HEK293T (cell line): ENCODE data around the gene CHMP6.

Source experiments
- CTCF ChIA-PET: fragments of 350-600 bp; formaldehyde crosslinking; extraction: SDS; loops from one replicate; lab custom pipeline; 2021; ENCODE audit warnings: antibody characterized with exemption, inconsistent platforms; lab: Yijun Ruan, JAX
- POLR2A ChIA-PET: fragments of 350-600 bp; formaldehyde crosslinking; extraction: SDS; loops from one replicate; lab custom pipeline; 2020; ENCODE audit warnings: antibody characterized with exemption, inconsistent platforms; lab: Yijun Ruan, JAX
- DNase-seq: peaks from one replicate; pipeline ENCODE4 v3.0.0; 2012; ENCODE audit warnings: mixed read lengths; ENCODE audit errors: extremely low spot score
- ARNT ChIP-seq: fragments of 450-650 bp; IDR thresholded peaks from 2 replicates; pipeline ENCODE4 v1.6.1; 2017; ENCODE audit warnings: mild to moderate bottlenecking
- BHLHE40 ChIP-seq: fragments of 450-650 bp; IDR thresholded peaks from 2 replicates; pipeline ENCODE4 v1.6.1; 2016; ENCODE audit warnings: mild to moderate bottlenecking, moderate library complexity, borderline replicate concordance
- CTBP1 ChIP-seq: fragments of 450-650 bp; IDR thresholded peaks from 2 replicates; pipeline ENCODE4 v1.6.1; 2016; ENCODE audit warnings: borderline replicate concordance
- ELF4 ChIP-seq: fragments of 450-650 bp; IDR thresholded peaks from 2 replicates; pipeline ENCODE4 v1.6.1; 2017; ENCODE audit warnings: antibody characterized with exemption
- FOXA1 ChIP-seq: fragments of 450-650 bp; IDR thresholded peaks from 2 replicates; pipeline ENCODE4 v1.6.1; 2016; ENCODE audit warnings: mild to moderate bottlenecking
- FOXK2 ChIP-seq: fragments of 450-650 bp; IDR thresholded peaks from 2 replicates; pipeline ENCODE4 v1.6.1; 2016; ENCODE audit warnings: mild to moderate bottlenecking
- FOXM1 ChIP-seq: fragments of 450-650 bp; IDR thresholded peaks from 2 replicates; pipeline ENCODE4 v1.6.1; 2017; ENCODE audit warnings: mild to moderate bottlenecking, borderline replicate concordance
- HDGF ChIP-seq: fragments of 450-650 bp; IDR thresholded peaks from 2 replicates; pipeline ENCODE4 v1.6.1; 2017; ENCODE audit warnings: antibody characterized with exemption, borderline replicate concordance
- L3MBTL2 ChIP-seq: fragments of 450-650 bp; conservative IDR thresholded peaks from 2 replicates; pipeline ENCODE4 v1.6.1; 2016; ENCODE audit warnings: mild to moderate bottlenecking
- LEF1 ChIP-seq: fragments of 450-650 bp; IDR thresholded peaks from 2 replicates; pipeline ENCODE4 v1.6.1; 2017; ENCODE audit warnings: mild to moderate bottlenecking, borderline replicate concordance
- NFRKB ChIP-seq: fragments of 450-650 bp; IDR thresholded peaks from 2 replicates; pipeline ENCODE4 v1.6.1; 2016; ENCODE audit warnings: mild to moderate bottlenecking, moderate library complexity
- PKNOX1 ChIP-seq: fragments of 450-650 bp; IDR thresholded peaks from 2 replicates; pipeline ENCODE4 v1.6.1; 2016
- SP1 ChIP-seq: fragments of 450-650 bp; IDR thresholded peaks from 2 replicates; pipeline ENCODE4 v1.6.1; 2017
- SUZ12 ChIP-seq: fragments of 450-650 bp; IDR thresholded peaks from 2 replicates; pipeline ENCODE4 v1.6.1; 2016; ENCODE audit warnings: mild to moderate bottlenecking
- TARDBP ChIP-seq: fragments of 450-650 bp; IDR thresholded peaks from 2 replicates; pipeline ENCODE4 v1.6.1; 2016
- ZNF384 ChIP-seq: fragments of 450-650 bp; IDR thresholded peaks from 2 replicates; pipeline ENCODE4 v1.6.1; 2016

The CHMP6 gene

GRCh38 chr17:81022344-81022676 lies 30.7 kb downstream of the CHMP6 start:
- POLR2A ChIA-PET, result interaction anchor here (1.3 to 1.9 kb wide), 2 partner anchors 13 to 568 kb away, joined by 4 to 6 read pairs; partner anchors contain the start of gene BAIAP2
- TF ChIP-seq NFRKB (no peak), L3MBTL2 (no peak), LEF1 (no peak), HDGF (no peak), PKNOX1 (no peak), FOXM1 (no peak), FOXA1 (no peak), TARDBP (no peak), CTBP1 (no peak), ELF4 (no peak), SUZ12 (no peak)
- DNase-seq, result no peak
- CTCF ChIA-PET, result interaction anchor here (0.7 to 1.4 kb wide), 4 partner anchors 9 to 75 kb away, joined by 3 to 5 read pairs (median 3); no protein-coding TSS in a partner anchor

GRCh38 chr17:81025065-81025740 lies 33.6 kb downstream of the CHMP6 start:
- ChIA-PET POLR2A (no interaction called here), CTCF (no interaction called here)
- no peak for DNase-seq
- TF ChIP-seq FOXA1, result no peak
- TF ChIP-seq BHLHE40, result no peak
- TF ChIP-seq NFRKB, result no peak
- TF ChIP-seq SP1, result no peak
- no peak for TF ChIP-seq LEF1
- TF ChIP-seq ZNF384, result no peak
- TF ChIP-seq SUZ12, result no peak
- TF ChIP-seq ARNT, result no peak
- no peak for TF ChIP-seq TARDBP
- TF ChIP-seq FOXM1, result no peak
- no peak for TF ChIP-seq HDGF
- TF ChIP-seq ELF4, result no peak
- no peak for TF ChIP-seq CTBP1
- no peak for TF ChIP-seq L3MBTL2
- TF ChIP-seq FOXK2, result no peak
- no peak for TF ChIP-seq PKNOX1

GRCh38 chr17:81025741-81026129 lies 34.1 kb downstream of the CHMP6 start:
- no peak for DNase-seq
- POLR2A ChIA-PET, result interaction anchor here (0.7 kb wide), 1 partner anchor 10 kb away, joined by 4 read pairs; no protein-coding TSS in a partner anchor
- CTCF ChIA-PET, result no interaction called here
- TF ChIP-seq BHLHE40 (no peak), ARNT (no peak), FOXM1 (no peak), PKNOX1 (no peak), TARDBP (no peak), FOXA1 (no peak), L3MBTL2 (no peak), LEF1 (no peak), ELF4 (no peak), ZNF384 (no peak)

GRCh38 chr17:81026266-81027036 lies 34.8 kb downstream of the CHMP6 start:
- ChIA-PET CTCF (no interaction called here), POLR2A (interaction anchor here (0.7 kb wide), 1 partner anchor 9 kb away, joined by 4 read pairs; no protein-coding TSS in a partner anchor)
- no peak for TF ChIP-seq ZNF384
- TF ChIP-seq LEF1, result no peak
- TF ChIP-seq FOXK2, result no peak
- TF ChIP-seq ARNT, result no peak
- no peak for TF ChIP-seq TARDBP
- no peak for TF ChIP-seq ELF4
- TF ChIP-seq FOXA1, result no peak
- TF ChIP-seq L3MBTL2, result no peak
- TF ChIP-seq SUZ12, result no peak
- no peak for TF ChIP-seq FOXM1
- no peak for DNase-seq

DNA sequence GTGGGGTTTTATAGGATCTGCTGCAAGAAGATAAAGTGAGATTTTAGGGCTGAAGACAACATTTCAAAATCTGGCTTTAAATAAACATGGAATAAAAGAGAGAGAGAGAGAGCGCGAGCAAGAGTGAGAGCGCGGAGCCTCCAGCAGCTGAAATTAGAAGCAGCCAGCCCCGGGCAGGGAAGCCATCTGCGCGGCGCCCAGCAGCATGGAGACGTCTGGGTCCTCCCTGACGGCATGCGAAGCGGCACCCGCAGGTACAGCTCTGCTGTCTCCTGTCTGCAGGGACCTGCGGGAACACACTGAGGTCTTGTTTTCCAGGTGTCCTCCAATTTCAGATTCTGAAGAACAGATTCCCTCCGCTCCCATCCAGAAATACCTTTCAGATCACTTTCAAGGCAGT lies 35.4 kb downstream of the CHMP6 start:
- CTCF ChIA-PET, result no interaction called here

More for the DNA sequence above, 35.4 kb downstream of the CHMP6 start:
- no peak for DNase-seq
- POLR2A ChIA-PET, result no interaction called here
- TF ChIP-seq FOXM1, result no peak
- TF ChIP-seq ELF4, result no peak
- no peak for TF ChIP-seq TARDBP
